HEK293T (cell line): ENCODE results near the gene STK38L.

Source experiments
- BHLHE40 ChIP-seq: fragments of 450-650 bp; IDR thresholded peaks from 2 replicates; pipeline ENCODE4 v1.6.1; 2016; ENCODE audit warnings: mild to moderate bottlenecking, moderate library complexity, borderline replicate concordance
- FOXK2 ChIP-seq: fragments of 450-650 bp; IDR thresholded peaks from 2 replicates; pipeline ENCODE4 v1.6.1; 2016; ENCODE audit warnings: mild to moderate bottlenecking
- FOXM1 ChIP-seq: fragments of 450-650 bp; IDR thresholded peaks from 2 replicates; pipeline ENCODE4 v1.6.1; 2017; ENCODE audit warnings: mild to moderate bottlenecking, borderline replicate concordance
- SP1 ChIP-seq: fragments of 450-650 bp; IDR thresholded peaks from 2 replicates; pipeline ENCODE4 v1.6.1; 2017

DNA sequence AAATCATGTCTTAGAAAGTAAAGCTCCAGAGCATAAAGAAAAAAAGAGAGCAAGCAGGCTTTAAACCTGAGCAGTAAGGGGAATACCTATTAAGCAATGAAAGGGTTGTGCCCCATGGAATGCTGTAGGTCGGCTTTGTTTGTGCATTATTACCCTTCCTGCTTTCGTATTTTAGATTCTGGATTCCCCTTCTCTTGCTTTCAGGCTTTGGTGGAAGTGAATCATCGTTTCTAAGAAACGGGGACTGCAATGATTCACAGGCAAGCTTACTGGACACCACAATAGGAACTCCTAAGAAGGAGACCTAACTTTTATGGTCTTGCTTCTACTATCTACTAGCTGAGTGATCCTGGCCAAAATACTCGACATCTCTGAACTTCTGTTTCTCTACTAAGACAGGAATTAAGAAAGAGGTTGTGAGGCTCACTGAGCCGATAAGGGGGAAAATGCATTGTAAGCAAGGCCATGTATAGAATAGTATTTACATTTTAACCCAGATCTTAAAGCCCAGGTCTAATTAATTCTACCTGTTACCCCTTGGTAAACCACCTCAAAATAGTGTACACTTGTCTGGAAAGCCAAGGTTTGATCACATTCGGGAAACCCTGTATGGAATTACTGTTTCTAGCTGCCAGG lies 87.3 kb downstream of the STK38L start:
- TF ChIP-seq FOXK2 (no peak), SP1 (no peak), FOXM1 (no peak), BHLHE40 (no peak)
